Measurements from ENCODE around the gene NBDY.
A peak's percentile ranks its signal among the peaks of the same experiment; 100 is the strongest.
"Not testable (repeated sequence)": the region's sequence is repeated elsewhere in the genome, so short reads cannot be mapped to it uniquely, and the experiment has no call there.

Gene NBDY

DNA sequence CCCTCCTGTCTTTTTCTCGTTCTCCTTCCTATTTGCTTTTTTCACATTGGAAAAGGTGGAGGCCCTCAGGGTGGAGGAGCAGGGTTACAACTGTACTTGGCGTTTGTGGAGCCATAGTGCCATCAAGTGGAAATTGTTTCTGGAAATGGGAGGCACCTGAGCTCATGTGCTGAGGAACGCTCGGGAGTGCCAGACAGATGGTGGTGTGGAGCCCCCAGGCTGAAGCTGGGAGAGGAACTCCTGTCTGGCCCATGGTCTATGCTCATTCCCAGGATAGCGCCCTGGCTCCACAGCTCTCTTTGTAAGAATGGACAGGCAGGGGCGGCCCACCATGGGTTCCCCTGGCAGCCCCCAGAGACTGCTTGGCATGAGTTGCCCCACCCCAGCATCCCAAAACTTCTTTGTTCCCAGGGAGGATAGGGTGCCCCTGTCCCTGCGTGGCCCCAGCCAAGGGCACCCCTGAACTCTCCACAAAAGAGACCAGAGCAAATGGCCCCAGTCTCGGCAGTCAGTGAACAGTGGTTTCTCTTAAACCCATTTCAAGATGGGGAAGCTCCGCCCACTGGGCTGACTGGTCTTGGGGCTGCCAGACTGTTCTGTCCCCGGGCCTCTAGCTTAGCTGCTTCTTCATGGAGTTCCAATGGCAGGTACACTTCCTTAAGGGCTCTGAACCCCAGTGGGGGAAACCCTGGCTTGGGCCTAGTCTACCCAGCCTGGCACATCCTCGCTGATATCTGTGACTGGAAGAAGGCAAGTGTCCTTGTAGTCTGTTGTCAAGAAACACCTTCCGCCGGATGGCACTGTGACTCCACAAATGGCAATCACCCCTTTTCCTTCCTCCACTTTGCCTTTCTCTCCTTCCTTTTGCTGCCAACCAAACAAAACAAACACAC lies 70.1 kb downstream of the NBDY start:
- peak in 16 of 58 donors; percentile 15 to 73 (median 44) for DNase-seq

DNA sequence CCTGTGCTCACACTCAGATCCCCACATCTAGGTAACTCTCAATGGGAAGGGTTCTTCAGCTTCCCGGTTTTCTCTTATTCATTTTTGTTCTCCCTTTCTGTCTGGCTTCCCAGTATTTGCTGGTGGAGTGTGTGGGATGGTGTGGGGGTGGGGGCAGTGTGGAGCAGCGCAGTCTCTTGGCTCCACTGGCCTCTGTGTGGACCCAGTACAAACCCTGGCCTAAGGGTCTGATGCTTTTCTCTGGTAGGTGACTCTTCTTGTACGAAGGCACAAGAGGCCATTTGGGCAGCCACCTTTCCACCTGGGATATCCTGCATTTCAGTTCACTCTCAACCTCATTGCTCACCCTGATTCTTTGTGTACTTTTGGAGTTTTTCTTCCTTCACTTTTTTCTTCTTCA lies 71.3 kb downstream of the NBDY start:
- DNase-seq = no peak

DNA sequence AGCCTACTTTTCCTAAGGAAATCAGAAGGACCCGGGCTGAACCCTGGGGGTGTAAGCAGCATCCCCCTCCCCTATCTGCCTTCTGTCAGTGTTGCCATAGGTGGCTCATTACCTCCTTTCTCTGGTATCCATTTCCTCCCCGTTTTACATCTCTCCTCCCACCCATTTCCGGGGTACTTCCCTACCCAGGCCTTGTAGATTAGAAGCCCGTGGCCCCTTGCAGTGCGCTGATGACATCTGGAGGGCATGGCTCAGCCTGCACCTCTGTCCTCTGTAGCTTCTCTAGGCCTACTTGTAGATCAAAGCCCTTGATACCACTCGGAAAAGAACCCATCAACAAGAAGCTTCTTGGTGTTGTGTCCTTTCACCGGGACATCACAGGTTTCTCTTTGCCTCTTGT lies 71.8 kb downstream of the NBDY start:
- DNase-seq = no peak

DNA sequence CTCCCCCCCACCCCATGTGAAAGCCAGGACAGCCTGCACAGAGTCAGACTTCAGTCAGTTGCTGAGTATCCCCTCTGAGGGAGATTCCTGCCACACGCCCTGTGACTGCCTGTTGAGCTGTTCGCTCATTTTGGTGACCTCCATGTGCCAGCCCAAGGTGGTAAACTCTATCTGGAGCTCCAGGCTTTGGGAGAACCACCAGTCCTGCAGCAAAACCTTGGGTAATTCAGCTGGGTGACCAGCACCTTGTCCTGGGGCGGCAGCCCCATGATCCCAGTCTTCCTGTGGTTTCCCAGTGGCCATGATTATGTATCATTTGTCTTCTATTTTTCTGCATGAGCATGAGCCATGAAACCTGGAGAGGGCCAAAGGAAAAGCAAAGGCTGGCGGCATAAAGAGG lies 73.4 kb downstream of the NBDY start:
- no peak for DNase-seq

DNA sequence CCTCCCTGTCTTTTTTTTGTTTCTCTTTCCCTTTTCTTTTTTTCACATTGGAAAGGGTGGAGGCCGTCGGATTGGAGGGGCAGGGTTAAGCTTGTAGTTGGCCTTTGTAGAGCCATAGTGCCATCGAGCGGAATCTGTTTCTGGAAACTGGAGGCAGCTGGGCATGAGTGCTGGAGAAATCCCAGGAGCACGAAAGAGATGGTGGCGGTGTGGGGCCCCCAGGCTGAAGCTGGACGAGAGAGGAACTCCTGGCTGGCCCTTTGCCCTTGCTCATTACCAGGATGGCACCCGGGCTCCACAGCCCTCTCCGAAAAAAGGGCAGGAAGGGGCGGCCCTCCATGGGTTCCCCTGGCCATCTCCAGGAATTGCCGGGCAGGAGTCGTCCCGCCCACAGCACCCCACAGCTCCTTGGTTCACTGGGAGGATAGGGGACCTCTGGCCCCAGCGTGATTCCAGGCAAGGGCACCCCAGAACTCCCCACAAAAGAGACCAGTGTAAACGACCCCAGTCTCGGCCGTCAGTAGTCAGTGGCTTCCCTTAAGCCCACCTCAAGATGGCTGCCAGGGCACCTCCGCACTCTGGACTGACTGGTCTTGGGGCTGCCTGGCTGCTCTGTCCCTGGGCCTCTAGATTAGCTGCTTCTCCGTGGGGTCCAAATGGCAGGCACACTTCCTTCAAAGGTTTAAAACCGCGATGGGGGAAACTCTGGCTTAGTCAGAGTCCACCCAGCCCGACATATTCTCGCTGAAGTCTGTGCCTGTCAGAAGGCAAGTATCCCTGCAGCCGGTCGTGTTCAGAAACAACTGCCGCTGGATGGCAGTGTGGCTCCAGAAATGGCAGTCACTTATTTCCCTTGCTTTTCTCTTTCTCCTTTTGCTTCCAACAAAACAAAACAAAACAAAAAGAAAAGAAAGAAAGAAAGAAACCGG lies 74.1 kb downstream of the NBDY start:
- peak in 56 of 58 donors; percentile 2 to 93 (median 68) for DNase-seq

DNA sequence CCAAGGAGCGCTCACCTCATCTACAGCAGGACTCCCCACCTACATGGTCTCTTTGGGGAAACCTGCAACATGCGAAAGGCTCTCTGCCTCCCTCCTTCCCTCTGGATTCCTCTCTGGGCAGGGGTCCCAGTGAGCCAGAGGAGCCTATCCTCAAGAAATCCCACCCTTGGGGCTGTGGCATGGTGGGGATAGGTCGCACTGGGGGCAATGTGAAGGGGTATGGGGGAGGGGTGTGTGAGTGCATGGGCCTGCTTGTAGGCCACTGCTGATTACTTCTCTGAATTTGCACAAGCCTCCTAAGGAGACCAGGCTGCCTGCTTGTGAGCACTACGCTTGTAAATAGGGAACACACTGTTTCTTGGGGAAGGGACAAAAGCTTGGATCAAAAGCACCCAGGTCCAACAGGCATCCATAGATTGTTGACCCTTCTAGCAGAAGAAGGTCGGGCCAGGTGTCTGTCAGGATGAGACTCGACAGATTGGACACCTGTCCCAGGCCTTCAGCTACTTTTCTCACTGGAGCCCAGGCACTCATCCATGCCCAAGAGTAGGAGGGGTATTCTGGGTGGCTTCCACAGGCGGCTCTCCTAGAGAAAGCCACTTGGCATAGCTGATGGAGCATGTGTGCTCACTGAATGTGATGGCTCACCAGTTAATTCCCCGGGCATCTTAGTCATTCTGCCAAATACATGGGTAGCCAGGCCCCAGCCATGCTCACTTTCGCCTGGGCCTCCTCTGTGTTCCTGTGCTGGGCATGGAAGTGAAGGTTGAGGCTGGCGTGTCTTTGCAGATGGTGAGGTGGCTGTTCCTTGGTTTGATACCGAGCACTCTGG lies 75.0 kb downstream of the NBDY start:
- peak in 12 of 58 donors; percentile 1 to 65 (median 16) for DNase-seq

DNA sequence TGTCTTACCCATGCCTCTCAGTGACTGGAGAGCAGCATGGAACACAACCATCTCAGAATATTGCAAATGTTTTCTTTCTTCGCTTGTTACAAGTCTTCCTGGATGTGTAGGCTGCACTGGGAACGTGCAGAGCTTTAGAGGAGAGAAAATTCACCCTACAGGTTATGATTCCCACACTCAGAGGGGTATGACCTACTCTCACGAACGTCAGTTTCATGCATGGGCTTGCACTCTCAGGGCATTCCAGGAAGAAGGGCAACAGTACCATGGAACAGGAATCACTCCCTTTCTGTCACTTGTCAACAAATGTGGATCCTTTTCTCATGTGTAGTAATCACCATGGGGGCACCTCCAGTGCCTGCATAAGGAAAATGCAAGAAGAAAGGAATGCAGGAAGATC lies 75.8 kb downstream of the NBDY start:
- DNase-seq = no peak

DNA sequence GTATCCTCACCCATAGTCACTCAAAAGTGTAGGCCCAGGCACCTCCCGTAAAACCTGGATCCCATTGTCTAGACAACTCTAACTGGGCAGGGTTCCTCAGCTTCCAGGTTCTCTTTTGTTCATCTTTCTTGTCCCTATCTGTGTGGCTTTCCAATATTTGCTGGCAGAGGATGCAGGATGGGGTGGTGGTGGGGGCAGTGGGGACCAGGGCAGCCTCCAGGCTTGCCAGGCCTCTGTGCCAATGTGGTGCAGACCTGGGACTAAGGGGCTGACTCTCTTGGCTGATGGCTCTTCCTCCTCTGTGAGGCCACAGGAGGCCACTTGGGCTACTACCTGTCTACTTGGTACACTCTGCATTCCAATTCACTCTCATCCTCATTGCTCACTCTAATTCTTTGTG lies 76.4 kb downstream of the NBDY start:
- DNase-seq = no peak

DNA sequence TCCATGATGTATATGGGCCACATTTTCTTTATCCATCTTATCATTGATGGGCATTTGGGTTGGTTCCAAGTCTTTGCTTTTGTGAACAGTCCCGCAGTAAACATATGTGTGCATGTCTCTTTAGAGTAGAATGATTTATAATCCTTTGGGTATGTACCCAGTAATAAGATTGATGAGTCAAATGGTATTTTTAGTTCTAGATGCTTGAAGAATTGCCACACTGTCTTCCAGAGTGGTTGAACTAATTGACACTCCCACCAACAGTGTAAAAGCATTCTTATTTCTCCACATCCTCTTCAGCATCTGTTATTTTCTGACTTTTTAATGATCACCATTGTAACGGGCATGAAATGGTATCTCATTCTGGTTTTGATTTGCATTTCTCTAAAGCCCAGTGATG lies 77.1 kb downstream of the NBDY start:
- DNase-seq = not testable (repeated sequence)

DNA sequence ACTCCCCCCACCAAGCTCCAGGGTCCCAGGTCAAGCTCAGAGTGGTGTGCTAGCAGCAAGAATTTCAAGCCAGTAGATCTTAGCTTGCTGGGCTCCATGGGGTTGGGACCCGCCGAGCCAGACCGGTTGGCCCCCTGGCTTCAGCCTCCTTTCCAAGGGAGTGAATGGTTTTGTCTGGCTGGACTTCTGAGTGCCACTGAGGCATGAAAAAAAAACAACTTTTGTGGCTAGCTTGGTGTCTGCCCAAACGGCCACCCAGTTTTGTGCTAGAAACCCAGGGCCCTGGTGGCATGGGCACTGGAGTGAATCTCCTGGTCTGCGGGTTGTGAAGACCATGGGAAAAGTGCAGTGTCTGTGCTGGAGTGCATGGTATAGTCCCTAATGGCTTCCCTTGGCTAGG lies 82.6 kb downstream of the NBDY start:
- no peak for DNase-seq

DNA sequence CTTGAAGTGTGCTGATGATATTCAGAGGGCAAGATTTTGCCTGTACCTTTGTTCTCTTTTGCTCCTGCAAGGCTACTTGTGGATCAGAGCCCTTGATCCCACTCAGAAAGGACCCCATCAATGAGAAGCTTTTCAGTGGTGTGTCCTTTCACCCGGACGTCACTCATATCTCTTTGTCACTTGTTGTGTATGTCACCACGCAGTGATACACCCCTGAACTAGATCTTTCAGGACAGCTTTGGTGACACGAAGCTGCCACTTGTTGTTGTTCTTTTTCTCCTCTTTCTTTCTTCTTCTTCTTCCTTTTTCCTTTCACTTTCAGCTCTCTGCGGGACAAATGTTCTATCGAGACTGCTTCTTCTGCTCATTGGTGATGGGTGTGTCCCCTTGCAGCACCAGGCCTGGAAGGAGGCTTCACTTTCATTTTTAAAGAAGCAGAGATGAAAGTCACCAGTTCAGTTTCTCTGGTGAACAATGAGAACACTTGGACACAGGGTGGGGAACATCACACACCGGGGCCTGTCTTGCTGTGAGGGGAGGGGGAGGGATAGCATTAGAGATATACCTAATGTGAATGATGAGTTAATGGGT lies 83.6 kb downstream of the NBDY start:
- no peak for DNase-seq

DNA sequence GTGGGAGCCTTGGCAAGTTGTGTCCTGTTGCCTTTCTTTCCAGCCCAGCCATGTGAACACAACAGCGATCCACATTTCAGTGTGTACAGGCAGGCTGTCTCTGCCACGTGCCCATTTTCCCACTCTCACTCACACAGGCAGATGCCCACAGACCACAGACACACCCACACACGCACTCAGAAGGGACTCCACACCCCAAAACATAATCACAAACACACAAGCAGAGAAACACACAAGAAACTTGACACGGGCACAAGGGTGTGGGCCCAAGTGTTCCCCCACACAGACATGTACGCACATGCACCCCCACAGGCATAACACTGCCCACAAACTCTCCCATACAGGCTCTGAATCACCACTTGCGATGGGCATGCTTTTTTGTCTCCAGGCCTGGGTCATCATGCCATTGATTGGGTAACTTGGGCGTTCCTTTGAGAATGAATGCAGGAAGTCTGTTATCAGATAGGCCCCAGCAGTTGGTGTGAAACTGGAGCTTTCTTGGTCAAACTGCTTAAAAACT lies 84.3 kb downstream of the NBDY start:
- no peak for DNase-seq

DNA sequence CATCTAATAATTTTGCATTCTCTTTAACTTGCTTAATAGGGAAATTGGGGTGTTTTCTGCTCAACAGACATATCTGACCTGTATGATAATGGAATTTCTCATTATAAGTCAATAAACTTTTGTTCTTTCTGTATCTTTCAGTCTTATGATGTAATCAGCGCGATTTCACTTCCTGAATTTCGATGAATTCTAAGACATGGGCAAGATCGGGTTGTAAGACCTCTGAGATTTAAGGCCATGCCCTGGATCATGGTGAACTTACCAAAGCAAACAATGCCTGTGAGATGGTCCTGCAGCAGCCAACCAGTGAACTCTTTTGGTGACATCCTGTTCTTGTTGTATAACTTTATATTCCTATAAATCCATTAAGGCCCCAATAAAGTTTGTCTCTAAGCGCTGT lies 88.1 kb downstream of the NBDY start:
- DNase-seq = no peak

DNA sequence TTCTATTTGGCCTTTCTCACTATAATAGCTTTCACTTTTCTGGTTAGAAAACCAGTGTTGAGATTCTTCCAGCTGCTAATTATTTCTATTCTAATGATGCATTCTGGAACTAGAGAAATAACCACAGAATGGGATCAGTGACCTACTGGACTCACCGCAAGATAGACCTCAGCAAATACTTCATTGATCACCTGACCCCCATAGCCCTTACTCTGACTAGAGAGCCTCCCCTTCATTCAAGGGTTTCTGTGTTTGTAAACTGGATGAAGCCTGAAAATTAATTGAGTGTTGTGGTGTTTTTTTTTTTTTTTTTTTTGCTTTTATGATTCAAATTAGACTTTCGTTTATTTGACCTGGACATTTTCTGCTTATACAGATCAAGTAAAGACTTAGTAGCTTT lies 97.0 kb downstream of the NBDY start:
- DNase-seq = no peak

DNA sequence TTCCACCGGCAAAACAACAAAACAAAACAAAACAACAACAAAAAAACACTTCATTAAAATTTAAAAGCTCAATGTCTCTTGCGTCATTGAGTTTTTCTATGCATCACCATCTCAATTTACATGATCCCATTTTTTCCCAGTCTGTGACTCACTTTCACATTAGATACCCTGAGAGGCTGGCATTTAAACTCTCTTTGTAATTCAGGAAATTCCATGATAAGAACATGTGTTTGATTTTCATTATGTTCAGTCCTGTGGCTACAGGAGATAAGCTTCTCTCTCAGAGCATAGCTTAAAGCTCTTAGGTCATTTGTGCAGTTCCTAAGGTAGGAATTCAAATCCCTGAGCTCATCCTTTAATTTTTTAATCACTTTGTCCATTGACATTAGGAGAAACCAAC lies 104.6 kb downstream of the NBDY start:
- DNase-seq = no peak

DNA sequence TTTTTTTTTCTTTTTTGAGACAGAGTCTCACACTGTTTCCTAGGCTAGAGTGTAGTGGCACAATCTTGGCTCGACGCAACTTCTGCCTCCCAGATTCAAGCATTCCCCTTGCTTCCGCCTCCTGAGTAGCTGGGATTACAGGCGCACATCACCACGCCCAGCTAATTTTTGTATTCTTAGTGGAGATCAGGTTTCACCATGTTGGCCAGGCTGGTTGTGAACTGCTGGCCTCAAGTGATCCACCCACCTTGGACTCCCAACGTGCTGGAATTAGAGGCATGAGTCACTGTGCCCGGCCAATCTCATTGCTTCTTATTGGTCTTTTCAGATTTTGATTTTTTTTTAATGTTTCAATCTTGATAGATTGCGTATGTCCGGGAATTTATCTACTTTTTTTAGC lies 124.4 kb downstream of the NBDY start:
- DNase-seq = no peak

DNA sequence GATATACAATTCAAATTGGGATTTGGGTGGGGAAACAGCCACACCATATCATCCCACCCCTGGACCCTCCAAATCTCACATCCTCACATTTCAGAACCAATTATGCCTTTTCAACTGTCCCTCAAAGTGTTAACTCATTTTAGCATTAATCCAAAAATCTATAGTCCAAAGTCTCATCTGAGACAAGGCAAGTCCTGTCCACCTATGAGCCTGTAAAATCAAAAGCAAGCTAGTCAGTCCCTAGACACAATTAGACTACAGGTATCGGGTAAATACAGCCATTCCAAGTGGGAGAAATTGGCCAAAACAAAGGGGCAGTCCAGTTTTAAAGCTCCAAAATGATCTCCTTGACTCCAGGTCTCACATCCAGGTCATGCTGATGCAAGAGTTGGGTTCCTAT lies 128.0 kb downstream of the NBDY start:
- no peak for DNase-seq

DNA sequence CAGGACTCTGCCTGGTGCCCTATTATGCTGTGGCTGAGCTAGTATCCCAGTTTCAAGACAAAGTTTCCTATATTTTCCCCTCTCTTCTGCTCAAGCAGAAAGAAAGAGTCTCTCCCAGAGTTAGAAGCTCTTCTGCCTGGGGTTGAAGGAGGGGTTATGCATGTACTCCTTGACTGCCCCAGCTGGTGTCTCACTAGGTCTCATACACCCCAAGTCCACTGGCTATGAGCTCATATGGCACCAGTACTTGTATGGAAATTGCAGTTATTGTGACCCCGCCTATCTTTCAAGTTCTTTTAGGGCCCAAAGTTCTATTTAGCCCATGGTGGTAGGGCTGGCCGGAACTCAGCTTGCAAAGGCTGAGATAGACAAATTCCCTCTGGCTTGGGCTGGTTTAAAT lies 131.8 kb downstream of the NBDY start:
- no peak for DNase-seq

Data from anterior cingulate cortex (tissue), 58 donors.